Tibial nerve (tissue), 4 donors: ENCODE results near the gene MYRIP.

Experiments used
- EP300 ChIP-seq, 2 donors: sonication (generic); formaldehyde crosslinking; IDR thresholded peaks; one replicate each; pipeline ENCODE4 v1.6.1; 2017; ENCODE audit warnings: antibody characterized with exemption in 2 of 2, mild to moderate bottlenecking in 1 of 2
- POLR2A ChIP-seq, 2 donors: fragments of 450-650 bp; IDR thresholded peaks; one replicate each; pipeline ENCODE4 v1.6.1; 2017; ENCODE audit warnings: antibody characterized with exemption in 2 of 2, mild to moderate bottlenecking in 2 of 2, moderate library complexity in 2 of 2
- TF ChIP-seq, protein P1 (sequence below), 5 experiments: fragments of 200-600 bp in 3 of 5; fragments of 450-650 bp in 2 of 5; sonication (generic) in 3 of 5; IDR thresholded peaks; one replicate each; pipeline ENCODE4 v1.5.1; 2016 to 2019; ENCODE audit warnings: antibody characterized with exemption in 5 of 5, mild to moderate bottlenecking in 3 of 5, moderate library complexity in 2 of 5

DNA sequence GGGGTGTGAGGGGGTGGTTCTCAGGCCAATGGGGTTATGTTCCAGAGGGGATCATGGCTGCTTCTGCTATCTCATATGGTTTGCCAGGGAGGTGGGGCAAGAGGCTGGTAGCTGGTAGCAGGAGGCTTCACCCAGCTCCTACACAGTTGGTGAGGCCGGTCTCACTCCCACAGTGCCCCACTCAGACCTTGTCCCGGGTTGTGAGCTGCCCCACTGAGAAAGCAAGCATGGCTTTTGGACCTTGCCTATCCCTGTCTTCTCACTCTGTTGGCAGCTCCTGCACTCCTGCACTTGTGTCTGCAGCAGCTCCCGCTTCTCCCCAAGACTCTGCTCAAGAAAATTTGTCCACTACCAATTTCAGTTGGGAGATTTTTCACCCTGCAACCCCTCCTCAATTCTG is 46.1 kb downstream of the MYRIP start:
- TF ChIP-seq, protein P1, sequence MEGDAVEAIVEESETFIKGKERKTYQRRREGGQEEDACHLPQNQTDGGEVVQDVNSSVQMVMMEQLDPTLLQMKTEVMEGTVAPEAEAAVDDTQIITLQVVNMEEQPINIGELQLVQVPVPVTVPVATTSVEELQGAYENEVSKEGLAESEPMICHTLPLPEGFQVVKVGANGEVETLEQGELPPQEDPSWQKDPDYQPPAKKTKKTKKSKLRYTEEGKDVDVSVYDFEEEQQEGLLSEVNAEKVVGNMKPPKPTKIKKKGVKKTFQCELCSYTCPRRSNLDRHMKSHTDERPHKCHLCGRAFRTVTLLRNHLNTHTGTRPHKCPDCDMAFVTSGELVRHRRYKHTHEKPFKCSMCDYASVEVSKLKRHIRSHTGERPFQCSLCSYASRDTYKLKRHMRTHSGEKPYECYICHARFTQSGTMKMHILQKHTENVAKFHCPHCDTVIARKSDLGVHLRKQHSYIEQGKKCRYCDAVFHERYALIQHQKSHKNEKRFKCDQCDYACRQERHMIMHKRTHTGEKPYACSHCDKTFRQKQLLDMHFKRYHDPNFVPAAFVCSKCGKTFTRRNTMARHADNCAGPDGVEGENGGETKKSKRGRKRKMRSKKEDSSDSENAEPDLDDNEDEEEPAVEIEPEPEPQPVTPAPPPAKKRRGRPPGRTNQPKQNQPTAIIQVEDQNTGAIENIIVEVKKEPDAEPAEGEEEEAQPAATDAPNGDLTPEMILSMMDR (IDR thresholded peaks at IDR 0.05) = no peak
- TF ChIP-seq POLR2A (IDR thresholded peaks at IDR 0.05) (no peak), EP300 (IDR thresholded peaks at IDR 0.05) (no peak)
